Ectodermal cell (in vitro differentiated cells): Measurements from ENCODE around the gene PIGO.

ENCODE experiments used
- H3K27ac ChIP-seq: 2 replicates; pipeline ENCODE4 v1.7.0; 2013; ENCODE audit warnings: mild to moderate bottlenecking, low read depth, low read length; ENCODE audit not compliant: insufficient read depth, poor library complexity, severe bottlenecking
- H3K27me3 ChIP-seq: 2 replicates; pipeline ENCODE4 v1.7.0; 2013; ENCODE audit warnings: mild to moderate bottlenecking, low read length; ENCODE audit not compliant: insufficient read depth, control insufficient read depth, poor library complexity, severe bottlenecking
- H3K36me3 ChIP-seq: one replicate; pipeline ENCODE4 v1.7.0; 2013; ENCODE audit warnings: low read length; ENCODE audit not compliant: control insufficient read depth, insufficient read depth
- H3K4me1 ChIP-seq: one replicate; pipeline ENCODE4 v1.7.0; 2013; ENCODE audit warnings: low read length; ENCODE audit not compliant: control insufficient read depth, insufficient read depth
- H3K4me3 ChIP-seq: 2 replicates; pipeline ENCODE4 v1.7.0; 2013; ENCODE audit warnings: low read depth, low read length, control low read depth; ENCODE audit not compliant: insufficient read depth
- H3K9me3 ChIP-seq: 2 replicates; pipeline ENCODE4 v1.7.0; 2013; ENCODE audit warnings: mild to moderate bottlenecking, low read length, moderate library complexity; ENCODE audit not compliant: control insufficient read depth
- WGBS, 2 experiments: methylation state at CpG; one replicate each; pipeline ENCODE4 v1.1.7; 2013; ENCODE audit warnings: missing lambda C conversion rate in 2 of 2; 5-methylcytosine and 5-hydroxymethylcytosine counted together

The PIGO gene

GRCh38 chr9:35071814-35072460 lies 24.5 kb downstream of the PIGO start:
- 0% methylated on average over 79 of the region's 79 CpGs for WGBS, 2 experiments

DNA sequence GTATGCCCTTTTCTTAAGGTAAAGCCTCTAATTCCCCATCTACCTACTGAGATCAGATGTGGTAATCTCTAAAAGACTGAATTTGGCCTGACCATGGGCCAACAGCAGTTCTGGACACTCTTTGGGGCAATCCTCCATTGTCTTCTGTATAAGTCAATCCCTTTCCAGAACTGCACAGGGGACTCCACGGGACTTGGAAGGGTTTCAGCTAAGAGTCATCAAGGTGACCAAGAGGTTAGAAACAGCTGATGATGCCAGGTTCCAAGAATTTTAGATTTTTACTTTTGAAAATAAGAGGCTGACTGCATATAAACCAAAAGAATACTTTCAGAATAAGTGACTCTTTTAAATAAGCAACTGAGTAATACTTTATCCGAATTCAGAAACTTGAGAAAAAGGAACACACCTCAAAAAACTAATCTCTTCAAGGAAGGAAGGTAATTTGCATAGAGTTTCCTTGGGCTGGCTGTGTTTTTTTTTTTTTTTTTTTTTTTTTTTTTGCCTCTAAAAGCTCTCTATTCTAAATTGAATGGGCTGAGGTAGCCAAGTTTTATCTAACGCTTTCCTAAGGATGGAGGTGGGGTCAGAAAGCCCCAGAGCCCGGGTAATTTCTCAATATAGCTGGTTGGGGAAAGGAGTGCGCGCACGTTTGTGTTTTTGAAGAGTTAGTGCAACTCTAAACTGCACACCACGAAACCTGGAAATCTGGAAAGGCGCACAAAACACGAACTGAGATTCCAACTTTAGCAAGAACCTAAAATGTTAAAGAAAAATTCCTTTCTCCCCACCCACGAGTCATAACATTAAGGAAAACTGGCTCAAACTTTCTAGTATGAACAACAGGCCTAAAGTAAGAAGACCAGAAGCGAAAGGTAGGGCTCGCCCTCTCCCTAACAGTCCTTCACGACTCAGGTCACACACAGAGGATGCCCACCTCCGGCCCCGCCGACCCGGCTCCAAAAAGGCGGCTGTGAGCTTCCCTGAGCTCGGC lies 25.3 kb downstream of the PIGO start:
- Histone ChIP-seq H3K4me1 (peaks cover 19% of the 10 kb centered on the region), H3K4me3 (peak overlapping the region; percentile 90), H3K27ac (peak overlapping the region; percentile 99), H3K9me3 (no peaks in the 10 kb centered on the region), H3K27me3 (no peaks in the 10 kb centered on the region), H3K36me3 (peaks cover 45% of the 10 kb centered on the region)
- 2 to 4% methylated on average over 19 to 20 of the region's 20 CpGs for WGBS, 2 experiments

More at GRCh38 chr9:35071814-35072460, 24.5 kb downstream of the PIGO start:
- Histone ChIP-seq H3K4me3 (peak overlapping the region; percentile 90), H3K27ac (peak overlapping the region; percentile 99), H3K36me3 (peaks cover 45% of the 10 kb centered on the region), H3K4me1 (peaks cover 19% of the 10 kb centered on the region), H3K27me3 (no peaks in the 10 kb centered on the region), H3K9me3 (no peaks in the 10 kb centered on the region)

- Histone ChIP-seq H3K4me3 (no peak overlapping the region), H3K36me3 (peaks cover 45% of the 10 kb centered on the region), H3K4me1 (peaks cover 19% of the 10 kb centered on the region), H3K9me3 (no peaks in the 10 kb centered on the region), H3K27me3 (no peaks in the 10 kb centered on the region), H3K27ac (no peak overlapping the region)
- WGBS, 2 experiments: 89 to 96% methylated on average over 4 of the region's 4 CpGs
Measured at GRCh38 chr9:35069020-35069419, 27.4 kb downstream of the PIGO start.

DNA sequence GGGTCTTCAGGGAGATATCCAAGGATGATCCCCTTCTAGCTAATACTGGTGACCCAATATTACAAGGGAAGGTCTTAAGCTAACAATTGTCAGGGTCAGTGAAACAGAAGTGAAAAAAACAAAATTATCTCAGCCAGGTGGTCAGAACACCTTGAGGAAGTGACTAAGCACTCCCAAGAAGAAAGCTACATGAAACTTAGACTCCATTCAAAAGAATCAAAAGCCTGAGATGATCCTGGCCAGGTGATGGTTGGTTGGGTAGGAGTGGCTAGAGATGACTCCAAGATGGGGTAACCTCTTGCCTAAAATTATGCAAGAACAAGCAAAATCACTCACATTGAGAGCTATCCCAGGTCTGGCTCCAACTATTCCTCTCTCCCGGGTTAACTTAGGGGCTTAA lies 29.3 kb downstream of the PIGO start:
- Histone ChIP-seq H3K36me3 (peaks cover 61% of the 10 kb centered on the region), H3K9me3 (no peaks in the 10 kb centered on the region), H3K4me3 (no peak overlapping the region), H3K27ac (no peak overlapping the region), H3K4me1 (peaks cover 15% of the 10 kb centered on the region), H3K27me3 (no peaks in the 10 kb centered on the region)
- WGBS, 2 experiments: 93 to 97% methylated on average over 1 of the region's 1 CpG

GRCh38 chr9:35060548-35061207 lies 35.7 kb downstream of the PIGO start:
- Histone ChIP-seq H3K27ac (no peak overlapping the region), H3K27me3 (no peaks in the 10 kb centered on the region), H3K9me3 (no peaks in the 10 kb centered on the region), H3K36me3 (peaks cover 96% of the 10 kb centered on the region), H3K4me3 (no peak overlapping the region), H3K4me1 (no peaks in the 10 kb centered on the region)
- WGBS, 2 experiments: 95 to 98% methylated on average over 11 of the region's 11 CpGs

DNA sequence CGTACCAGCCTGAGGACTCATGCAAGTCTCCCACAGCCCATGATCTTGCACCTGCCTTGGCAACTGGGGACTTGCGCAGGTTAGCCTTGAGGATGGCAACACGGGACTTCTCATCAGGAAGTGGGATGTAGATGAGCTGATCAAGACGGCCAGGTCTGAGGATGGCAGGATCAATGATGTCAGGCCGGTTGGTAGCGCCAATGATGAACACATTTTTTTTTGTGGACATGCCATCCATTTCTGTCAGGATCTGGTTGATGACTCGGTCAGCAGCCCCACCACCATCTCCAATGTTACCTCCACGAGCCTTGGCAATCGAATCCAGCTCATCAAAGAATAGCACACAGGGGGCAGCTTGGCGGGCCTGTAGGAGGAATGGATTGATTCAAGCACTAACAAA lies 37.0 kb downstream of the PIGO start:
- Histone ChIP-seq H3K9me3 (no peaks in the 10 kb centered on the region), H3K27ac (no peak overlapping the region), H3K36me3 (peaks cover 92% of the 10 kb centered on the region), H3K4me3 (no peak overlapping the region), H3K27me3 (no peaks in the 10 kb centered on the region), H3K4me1 (no peaks in the 10 kb centered on the region)
- WGBS, 2 experiments: 96% methylated on average over 10 of the region's 10 CpGs

GRCh38 chr9:35057271-35057620 lies 39.1 kb downstream of the PIGO start:
- Histone ChIP-seq H3K27ac (no peak overlapping the region), H3K9me3 (no peaks in the 10 kb centered on the region), H3K36me3 (peaks cover 76% of the 10 kb centered on the region), H3K4me3 (no peak overlapping the region), H3K4me1 (no peaks in the 10 kb centered on the region), H3K27me3 (no peaks in the 10 kb centered on the region)
- WGBS, 2 experiments: 97 to 98% methylated on average over 8 of the region's 8 CpGs

DNA sequence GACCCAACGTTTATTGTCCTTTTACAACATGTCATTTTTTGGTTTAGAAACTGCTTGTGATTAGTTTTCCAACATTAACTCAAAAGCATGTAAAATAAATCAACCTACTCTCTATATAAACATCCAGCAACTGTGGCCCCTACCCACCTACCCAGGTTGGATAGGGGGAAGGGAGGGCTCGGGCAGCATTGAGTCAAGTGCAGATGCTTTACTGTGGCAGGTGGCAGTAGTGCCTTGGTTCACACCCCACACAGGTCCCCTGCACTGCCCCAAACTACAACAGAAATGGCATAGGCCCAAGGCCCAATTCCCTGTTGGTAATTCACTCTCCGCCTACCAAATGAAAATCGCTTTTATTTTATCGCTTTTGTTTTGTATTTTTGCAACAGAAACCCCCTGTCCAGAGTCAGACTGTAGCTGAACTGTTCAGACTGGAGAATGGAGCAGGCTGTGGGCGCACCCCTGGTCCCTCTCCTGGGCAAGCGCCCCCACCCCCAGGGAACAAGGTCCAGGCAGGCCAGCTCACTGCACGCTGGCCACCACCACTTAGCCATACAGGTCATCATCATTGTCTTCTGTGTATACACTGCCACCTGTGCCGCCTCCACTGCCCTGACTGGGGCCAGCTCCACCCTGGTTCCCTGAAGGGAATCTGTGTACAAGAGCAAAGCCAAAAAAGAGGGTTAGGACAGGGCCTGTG lies 39.7 kb downstream of the PIGO start:
- no peaks in the 10 kb centered on the region for H3K27me3 ChIP-seq
- H3K4me3 ChIP-seq: no peak overlapping the region
- H3K4me1 ChIP-seq: no peaks in the 10 kb centered on the region
- H3K27ac ChIP-seq: no peak overlapping the region
- H3K36me3 ChIP-seq: peaks cover 70% of the 10 kb centered on the region
- no peaks in the 10 kb centered on the region for H3K9me3 ChIP-seq
- WGBS, 2 experiments: 94 to 97% methylated on average over 9 of the region's 9 CpGs

- Histone ChIP-seq H3K27ac (no peak overlapping the region), H3K36me3 (peaks cover 54% of the 10 kb centered on the region), H3K9me3 (no peaks in the 10 kb centered on the region), H3K4me3 (no peak overlapping the region), H3K4me1 (no peaks in the 10 kb centered on the region), H3K27me3 (no peaks in the 10 kb centered on the region)
- WGBS, 2 experiments: 96% methylated on average over 14 of the region's 14 CpGs
Measured at GRCh38 chr9:35054871-35055644, 41.3 kb downstream of the PIGO start.
